Neural cell (in vitro differentiated cells): Measurements from ENCODE around the gene FAM135A. TPM values are rescaled to one million over a fixed set of nuclear protein-coding genes. Genes with fewer than 3 reads are reported as not detected.

ENCODE experiments used
- H2AFZ ChIP-seq: fragments of 200-600, 300-800 bp; sonication (generic), shearing (Covaris generic); 2 replicates; pipeline ENCODE4 v1.6.0; 2014; ENCODE audit warnings: low read depth, mild to moderate bottlenecking, antibody characterized with exemption, low read length, moderate library complexity
- H3F3A ChIP-seq: fragments of 200-600 bp; shearing (Covaris generic); 2 replicates; pipeline ENCODE4 v1.6.1; 2016; ENCODE audit warnings: mild to moderate bottlenecking, moderate library complexity, mixed read lengths, antibody characterized with exemption, low read length; ENCODE audit not compliant: insufficient read depth, poor library complexity, severe bottlenecking
- H3K27ac ChIP-seq: fragments of 200-600, 300-800 bp; sonication (generic), shearing (Covaris generic); 2 replicates; pipeline ENCODE4 v1.5.1; 2014; ENCODE audit warnings: mild to moderate bottlenecking, low read length, moderate library complexity
- H3K27me3 ChIP-seq: fragments of 300-800, 200-600 bp; sonication (generic), shearing (Covaris generic); 2 replicates; pipeline ENCODE4 v1.6.0; 2014; ENCODE audit warnings: mild to moderate bottlenecking, low read depth, low read length, moderate library complexity; ENCODE audit not compliant: insufficient read depth
- H3K36me3 ChIP-seq: fragments of 300-800, 200-600 bp; sonication (generic), shearing (Covaris generic); 2 replicates; pipeline ENCODE4 v1.5.1; 2014; ENCODE audit warnings: mild to moderate bottlenecking, antibody characterized with exemption, low read length, moderate library complexity; ENCODE audit not compliant: insufficient read depth
- H3K4me2 ChIP-seq: fragments of 300-800, 200-600 bp; sonication (generic), shearing (Covaris generic); 2 replicates; pipeline ENCODE4 v1.6.0; 2014; ENCODE audit warnings: mild to moderate bottlenecking, low read length
- H3K4me3 ChIP-seq: fragments of 300-800, 200-600 bp; sonication (generic), shearing (Covaris generic); 2 replicates; pipeline ENCODE4 v1.5.1; 2014; ENCODE audit warnings: mild to moderate bottlenecking, low read length, moderate library complexity
- H3K79me2 ChIP-seq: fragments of 200-600 bp; shearing (Covaris generic); replicated peaks from 2 replicates; pipeline ENCODE4 v1.6.0; 2014; ENCODE audit warnings: mild to moderate bottlenecking, low read length, moderate library complexity; ENCODE audit not compliant: insufficient read depth
- H3K9ac ChIP-seq: fragments of 300-800, 200-600 bp; sonication (generic), shearing (Covaris generic); 2 replicates; pipeline ENCODE4 v1.6.1; 2016; ENCODE audit warnings: mild to moderate bottlenecking, low read length, mixed read lengths
- H3K9me2 ChIP-seq: fragments of 200-600 bp; shearing (Covaris generic); 2 replicates; pipeline ENCODE4 v1.6.1; 2016; ENCODE audit warnings: mild to moderate bottlenecking, low read length, mixed read lengths; ENCODE audit not compliant: insufficient read depth
- H3K9me3 ChIP-seq: fragments of 200-600, 300-800 bp; sonication (generic), shearing (Covaris generic); 2 replicates; pipeline ENCODE4 v1.6.1; 2016; ENCODE audit warnings: mild to moderate bottlenecking, mixed run types, low read length, moderate library complexity, mixed read lengths
- H4K20me1 ChIP-seq: fragments of 200-600 bp; shearing (Covaris generic); 2 replicates; pipeline ENCODE4 v1.6.1; 2016; ENCODE audit warnings: mild to moderate bottlenecking, mixed run types; ENCODE audit not compliant: insufficient read depth
- EP300 ChIP-seq: fragments of 450-650 bp; conservative IDR thresholded peaks from 2 replicates; pipeline ENCODE4 v1.6.1; 2014; ENCODE audit warnings: antibody characterized with exemption, mild to moderate bottlenecking, moderate library complexity; ENCODE audit not compliant: poor library complexity, severe bottlenecking
- EZH2 ChIP-seq: fragments of 200-600, 300-800 bp; shearing (Covaris generic), sonication (generic); IDR thresholded peaks from 2 replicates; pipeline ENCODE4 v1.6.1; 2014; ENCODE audit warnings: antibody characterized with exemption, low read length, borderline replicate concordance, mild to moderate bottlenecking; ENCODE audit not compliant: insufficient read depth, poor library complexity, severe bottlenecking
- MXI1 ChIP-seq: fragments of 450-650 bp; conservative IDR thresholded peaks from 2 replicates; pipeline ENCODE4 v1.6.1; 2014; ENCODE audit warnings: antibody characterized with exemption, mild to moderate bottlenecking; ENCODE audit not compliant: poor library complexity, severe bottlenecking
- POLR2AphosphoS5 ChIP-seq: IDR thresholded peaks from 2 replicates; pipeline ENCODE4 v1.6.1; 2012
- RAD21 ChIP-seq: fragments of 450-650 bp; conservative IDR thresholded peaks from 2 replicates; pipeline ENCODE4 v1.6.1; 2014; ENCODE audit warnings: antibody characterized with exemption, mild to moderate bottlenecking, moderate library complexity
- SMC3 ChIP-seq: fragments of 450-650 bp; conservative IDR thresholded peaks from 2 replicates; pipeline ENCODE4 v1.6.1; 2014; ENCODE audit warnings: antibody characterized with exemption, mild to moderate bottlenecking, moderate library complexity; ENCODE audit not compliant: poor library complexity
- TAF1 ChIP-seq: IDR thresholded peaks from 2 replicates; pipeline ENCODE4 v1.6.1; 2012; ENCODE audit warnings: low read depth
- polyA plus RNA-seq: library from polyadenylated mRNA; depleted of rRNA; stranded (reverse); fragments of >200 nt; gene quantifications from 2 replicates; pipeline ENCODE4 v1.2.3, GENCODE V29; 2014
- TF ChIP-seq, protein P1 (sequence below): IDR thresholded peaks from 2 replicates; pipeline ENCODE4 v1.6.1; 2012; ENCODE audit warnings: borderline replicate concordance
- TF ChIP-seq, protein P2 (sequence below): fragments of 450-650 bp; IDR thresholded peaks from 2 replicates; pipeline ENCODE4 v1.5.1; 2014; ENCODE audit warnings: antibody characterized with exemption, mild to moderate bottlenecking, moderate library complexity; ENCODE audit not compliant: poor library complexity, severe bottlenecking

FAM135A gene
- polyA plus RNA-seq, 1 donor from 2014 or later, result 31.4 TPM

DNA sequence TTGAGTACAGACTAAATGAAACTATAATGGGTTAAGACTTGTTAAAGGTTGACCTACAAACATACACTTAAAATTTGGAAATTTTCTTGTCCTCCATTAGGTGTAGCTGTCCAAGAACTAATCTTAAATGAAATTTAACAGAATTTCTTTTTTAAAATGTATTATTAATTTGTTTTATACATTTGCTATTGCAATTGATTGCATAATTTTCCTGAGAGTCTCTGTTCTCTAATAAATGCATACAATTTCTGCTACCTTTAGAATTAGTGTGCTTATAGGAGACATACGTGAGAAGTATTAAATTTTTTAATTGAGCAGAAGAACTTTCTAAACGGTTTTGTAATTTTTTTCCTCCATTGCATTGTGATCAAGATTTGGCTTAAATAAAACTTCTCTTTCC is 1.5 kb downstream of the FAM135A start:
- Histone ChIP-seq H3K27me3 (no peaks in the 10 kb centered on the region), H3K36me3 (no peaks in the 10 kb centered on the region), H4K20me1 (no peaks in the 10 kb centered on the region), H2AFZ (no peak overlapping the region), H3K9me3 (no peaks in the 10 kb centered on the region), H3K79me2 (peaks cover 38% of the 10 kb centered on the region), H3K4me3 (peak overlapping the region; percentile 74), H3K4me2 (peak overlapping the region; percentile 98), H3K9me2 (no peaks in the 10 kb centered on the region), H3K9ac (no peak overlapping the region), H3K27ac (no peak overlapping the region), H3F3A (no peaks in the 10 kb centered on the region)
- TF ChIP-seq EZH2, result no peak
- no peak for TF ChIP-seq RAD21
- no peak for TF ChIP-seq SMC3
- no peak for TF ChIP-seq MXI1
- no peak for TF ChIP-seq EP300
- no peak for TF ChIP-seq POLR2AphosphoS5
- TF ChIP-seq, protein P1, sequence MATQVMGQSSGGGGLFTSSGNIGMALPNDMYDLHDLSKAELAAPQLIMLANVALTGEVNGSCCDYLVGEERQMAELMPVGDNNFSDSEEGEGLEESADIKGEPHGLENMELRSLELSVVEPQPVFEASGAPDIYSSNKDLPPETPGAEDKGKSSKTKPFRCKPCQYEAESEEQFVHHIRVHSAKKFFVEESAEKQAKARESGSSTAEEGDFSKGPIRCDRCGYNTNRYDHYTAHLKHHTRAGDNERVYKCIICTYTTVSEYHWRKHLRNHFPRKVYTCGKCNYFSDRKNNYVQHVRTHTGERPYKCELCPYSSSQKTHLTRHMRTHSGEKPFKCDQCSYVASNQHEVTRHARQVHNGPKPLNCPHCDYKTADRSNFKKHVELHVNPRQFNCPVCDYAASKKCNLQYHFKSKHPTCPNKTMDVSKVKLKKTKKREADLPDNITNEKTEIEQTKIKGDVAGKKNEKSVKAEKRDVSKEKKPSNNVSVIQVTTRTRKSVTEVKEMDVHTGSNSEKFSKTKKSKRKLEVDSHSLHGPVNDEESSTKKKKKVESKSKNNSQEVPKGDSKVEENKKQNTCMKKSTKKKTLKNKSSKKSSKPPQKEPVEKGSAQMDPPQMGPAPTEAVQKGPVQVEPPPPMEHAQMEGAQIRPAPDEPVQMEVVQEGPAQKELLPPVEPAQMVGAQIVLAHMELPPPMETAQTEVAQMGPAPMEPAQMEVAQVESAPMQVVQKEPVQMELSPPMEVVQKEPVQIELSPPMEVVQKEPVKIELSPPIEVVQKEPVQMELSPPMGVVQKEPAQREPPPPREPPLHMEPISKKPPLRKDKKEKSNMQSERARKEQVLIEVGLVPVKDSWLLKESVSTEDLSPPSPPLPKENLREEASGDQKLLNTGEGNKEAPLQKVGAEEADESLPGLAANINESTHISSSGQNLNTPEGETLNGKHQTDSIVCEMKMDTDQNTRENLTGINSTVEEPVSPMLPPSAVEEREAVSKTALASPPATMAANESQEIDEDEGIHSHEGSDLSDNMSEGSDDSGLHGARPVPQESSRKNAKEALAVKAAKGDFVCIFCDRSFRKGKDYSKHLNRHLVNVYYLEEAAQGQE, result no peak
- no peak for TF ChIP-seq TAF1
- TF ChIP-seq, protein P2, sequence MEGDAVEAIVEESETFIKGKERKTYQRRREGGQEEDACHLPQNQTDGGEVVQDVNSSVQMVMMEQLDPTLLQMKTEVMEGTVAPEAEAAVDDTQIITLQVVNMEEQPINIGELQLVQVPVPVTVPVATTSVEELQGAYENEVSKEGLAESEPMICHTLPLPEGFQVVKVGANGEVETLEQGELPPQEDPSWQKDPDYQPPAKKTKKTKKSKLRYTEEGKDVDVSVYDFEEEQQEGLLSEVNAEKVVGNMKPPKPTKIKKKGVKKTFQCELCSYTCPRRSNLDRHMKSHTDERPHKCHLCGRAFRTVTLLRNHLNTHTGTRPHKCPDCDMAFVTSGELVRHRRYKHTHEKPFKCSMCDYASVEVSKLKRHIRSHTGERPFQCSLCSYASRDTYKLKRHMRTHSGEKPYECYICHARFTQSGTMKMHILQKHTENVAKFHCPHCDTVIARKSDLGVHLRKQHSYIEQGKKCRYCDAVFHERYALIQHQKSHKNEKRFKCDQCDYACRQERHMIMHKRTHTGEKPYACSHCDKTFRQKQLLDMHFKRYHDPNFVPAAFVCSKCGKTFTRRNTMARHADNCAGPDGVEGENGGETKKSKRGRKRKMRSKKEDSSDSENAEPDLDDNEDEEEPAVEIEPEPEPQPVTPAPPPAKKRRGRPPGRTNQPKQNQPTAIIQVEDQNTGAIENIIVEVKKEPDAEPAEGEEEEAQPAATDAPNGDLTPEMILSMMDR, result no peak

DNA sequence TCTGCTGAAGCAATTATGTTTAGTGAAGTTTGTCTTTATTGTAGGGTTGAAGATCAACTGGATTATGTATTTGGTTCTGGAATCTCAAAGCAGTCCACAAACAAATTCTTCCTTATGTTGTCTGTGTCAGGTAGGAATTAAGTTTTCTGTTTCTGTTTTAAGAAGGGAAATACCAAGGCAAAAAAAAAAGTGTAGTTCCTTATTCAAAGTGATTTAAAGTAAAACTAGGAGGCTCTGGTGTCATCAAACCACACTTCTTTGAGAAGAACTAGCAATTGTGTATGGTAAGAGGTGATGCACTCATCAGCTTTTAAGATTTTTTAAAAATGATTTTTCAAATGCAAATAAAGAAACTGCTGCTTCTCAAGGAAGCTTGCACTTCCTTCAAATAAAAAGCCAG is 1.9 kb downstream of the FAM135A start:
- Histone ChIP-seq H3K9ac (no peak overlapping the region), H3K4me2 (peak overlapping the region; percentile 98), H3K27ac (no peak overlapping the region), H4K20me1 (no peaks in the 10 kb centered on the region), H3K9me3 (no peaks in the 10 kb centered on the region), H2AFZ (no peak overlapping the region), H3K4me3 (peak overlapping the region; percentile 74), H3K79me2 (peaks cover 38% of the 10 kb centered on the region), H3K9me2 (no peaks in the 10 kb centered on the region), H3F3A (no peaks in the 10 kb centered on the region), H3K27me3 (no peaks in the 10 kb centered on the region), H3K36me3 (no peaks in the 10 kb centered on the region)
- no peak for TF ChIP-seq MXI1
- TF ChIP-seq TAF1, result no peak
- no peak for TF ChIP-seq EP300
- TF ChIP-seq SMC3, result no peak
- TF ChIP-seq, protein P2, result no peak
- TF ChIP-seq, protein P1, result no peak
- no peak for TF ChIP-seq EZH2
- no peak for TF ChIP-seq RAD21
- TF ChIP-seq POLR2AphosphoS5, result no peak
